GM12864 (cell line): ENCODE results near the gene DLGAP1.

Experiments used
- DNase-seq: peaks from one replicate; pipeline ENCODE4 v3.0.0-alpha.2; 2011; ENCODE audit warnings: low read depth
- H3K4me3 ChIP-seq: 2 replicates; pipeline ENCODE4 v1.5.1; 2011; ENCODE audit warnings: mild to moderate bottlenecking, low read depth, low read length, control low read depth
- CTCF ChIP-seq: IDR thresholded peaks from 2 replicates; pipeline ENCODE4 v1.5.1; 2011; ENCODE audit warnings: low read depth, mild to moderate bottlenecking, moderate library complexity, low read length, control low read depth, inconsistent platforms; ENCODE audit errors: missing control alignments

DLGAP1 gene

DNA sequence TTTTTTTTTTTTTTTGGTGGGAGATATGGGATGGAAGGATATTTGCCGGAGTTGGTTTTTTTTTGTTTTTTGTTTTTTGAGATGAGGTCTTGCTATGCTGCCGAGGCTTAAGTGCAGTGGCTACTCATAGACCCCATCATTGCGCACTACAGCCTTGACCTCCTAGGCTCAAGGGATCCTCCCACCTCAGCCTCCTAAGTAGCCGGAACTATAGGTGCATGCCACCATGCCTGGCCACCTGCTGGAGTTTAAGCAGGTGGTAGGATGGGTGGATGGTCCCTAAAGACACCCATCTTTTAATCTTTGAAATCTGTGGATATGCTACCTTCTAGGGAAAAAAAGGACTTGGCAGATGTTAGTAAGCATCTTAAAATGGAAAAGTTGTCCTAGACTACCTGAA, 835.4 kb downstream of the DLGAP1 start:
- no peak overlapping the region for H3K4me3 ChIP-seq
- no peak for TF ChIP-seq CTCF
- DNase-seq, result no peak

DNA sequence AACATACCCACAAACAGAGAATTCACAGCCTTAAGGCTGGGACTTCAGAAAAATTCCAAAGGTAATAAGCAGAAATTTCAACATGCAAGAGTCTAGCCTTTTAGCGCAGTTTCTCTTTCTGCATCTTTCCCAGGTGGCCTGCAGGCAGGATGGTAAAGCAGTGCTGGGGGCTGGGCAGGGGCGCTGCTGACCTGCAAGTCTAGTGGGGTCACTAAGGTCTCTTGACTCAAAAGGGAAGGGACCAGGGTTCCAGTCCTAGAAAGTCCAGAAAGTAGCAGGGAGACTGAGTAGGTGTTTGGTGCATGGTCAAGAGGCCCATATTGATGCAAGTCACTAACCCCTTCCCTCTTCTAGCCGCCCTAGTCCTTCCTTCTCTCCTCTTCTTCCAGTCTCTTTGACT, 835.9 kb downstream of the DLGAP1 start:
- no peak for DNase-seq
- no peak overlapping the region for H3K4me3 ChIP-seq
- no peak for TF ChIP-seq CTCF

DNA sequence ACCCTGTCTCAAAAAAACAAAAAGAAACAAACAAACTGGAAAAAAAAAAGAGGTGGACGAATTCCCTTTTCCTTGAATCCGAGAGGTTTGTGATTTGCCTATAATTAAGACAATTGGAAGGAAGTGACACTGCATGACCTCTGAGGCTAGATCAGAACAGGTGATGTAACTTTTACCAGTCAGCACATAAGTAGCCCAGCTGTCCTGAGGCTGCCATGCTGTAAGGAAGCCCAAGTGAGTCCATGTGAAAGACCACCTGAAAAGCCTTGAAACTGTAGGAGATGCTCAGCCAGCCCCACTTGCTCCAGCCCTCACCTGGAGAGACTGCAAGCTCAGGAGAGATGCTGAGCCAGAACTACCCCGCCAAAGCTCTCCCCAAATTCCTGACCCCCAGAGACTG, 838.4 kb downstream of the DLGAP1 start:
- no peak for TF ChIP-seq CTCF
- H3K4me3 ChIP-seq, result no peak overlapping the region
- no peak for DNase-seq

- DNase-seq, result no peak
- no peak for TF ChIP-seq CTCF
- no peak overlapping the region for H3K4me3 ChIP-seq
Observed at GRCh38 chr18:3616142-3616541, 839.0 kb downstream of the DLGAP1 start.

GRCh38 chr18:3615374-3615985, 839.6 kb downstream of the DLGAP1 start:
- DNase-seq, result no peak
- no peak overlapping the region for H3K4me3 ChIP-seq
- TF ChIP-seq CTCF, result no peak

GRCh38 chr18:3612315-3612714, 842.8 kb downstream of the DLGAP1 start:
- H3K4me3 ChIP-seq, result no peak overlapping the region
- no peak for TF ChIP-seq CTCF
- DNase-seq, result no peak

DNA sequence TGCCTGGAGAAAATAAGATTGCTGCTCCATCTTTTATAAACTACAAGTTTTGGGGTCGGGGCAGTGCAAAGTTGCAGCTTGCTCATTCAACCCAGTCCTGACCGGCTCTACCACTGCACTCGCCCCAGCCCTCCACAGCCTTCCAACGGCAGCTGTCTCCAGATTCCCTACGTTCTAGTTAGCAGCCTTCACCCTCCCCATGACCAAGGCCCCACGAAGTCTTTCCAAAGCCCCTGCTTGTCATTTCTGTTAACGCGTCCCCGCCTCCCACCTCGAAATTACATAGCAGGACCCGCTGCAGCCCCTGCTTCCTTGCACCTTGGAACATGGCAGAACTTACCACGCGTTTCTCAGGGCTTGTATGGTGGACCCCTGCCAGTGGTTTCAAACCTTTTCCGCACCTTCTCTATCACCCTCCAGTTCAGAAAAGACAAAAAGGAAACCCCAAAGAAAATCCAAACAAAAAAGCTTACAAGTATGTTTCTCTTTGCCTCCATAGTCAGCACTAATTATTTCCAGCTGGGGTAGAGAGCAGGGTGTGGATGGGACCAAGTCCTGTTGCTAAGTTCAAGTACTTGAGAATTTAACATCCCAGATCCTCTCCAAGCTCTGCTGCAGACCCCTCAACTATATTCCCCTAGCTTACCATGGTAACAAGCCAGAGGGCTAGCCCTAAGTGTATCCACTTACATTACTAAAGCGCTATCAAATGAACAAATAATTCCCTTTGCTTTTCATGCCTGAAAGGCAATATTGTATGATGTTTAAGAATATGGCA, 843.6 kb downstream of the DLGAP1 start:
- TF ChIP-seq CTCF, result no peak
- DNase-seq, result no peak
- H3K4me3 ChIP-seq, result no peak overlapping the region
